Activated T-helper 2 cell treated with anti-CD3 and anti-CD28 coated beads, Interferon-gamma antibody, Interleukin-2, Interleukin-4, amounts not matched to agents 10 μg/mL and 5 μg/mL and 100 μg/mL, durations not matched to agents 14 hours and 24 hours and 36 hours (primary cell): ENCODE measurements around the gene TSHZ3. TPM values are rescaled to one million over a fixed set of nuclear protein-coding genes. Genes with fewer than 3 reads are reported as not detected.

Experiments used
- DNase-seq: peaks from one replicate; pipeline ENCODE4 v3.0.0; 2021; ENCODE audit warnings: low spot score
- H3K27ac Mint-ChIP-seq: one replicate; pipeline ENCODE4 v1.8.0; 2021; ENCODE audit warnings: mixed read lengths
- H3K27me3 Mint-ChIP-seq: one replicate; pipeline ENCODE4 v1.8.0; 2021; ENCODE audit warnings: low read depth, mixed read lengths
- H3K36me3 Mint-ChIP-seq: one replicate; pipeline ENCODE4 v1.8.0; 2021; ENCODE audit warnings: low read depth, mixed read lengths
- H3K4me1 Mint-ChIP-seq: one replicate; pipeline ENCODE4 v1.8.0; 2021; ENCODE audit warnings: low read depth, mixed read lengths
- H3K4me3 Mint-ChIP-seq: one replicate; pipeline ENCODE4 v1.8.0; 2021; ENCODE audit warnings: low read depth, mild to moderate bottlenecking, moderate library complexity, mixed read lengths
- H3K9me3 Mint-ChIP-seq: one replicate; pipeline ENCODE4 v1.8.0; 2021; ENCODE audit warnings: mixed read lengths
- intact Hi-C: fragments of 100-400 bp; cut with micrococcal nuclease; formaldehyde crosslinking; loops from one replicate; pipeline ENCODE4 v1.15.1; 2023
- total RNA-seq: library from RNA; stranded (reverse); gene quantifications from 2 replicates; pipeline ENCODE4 v1.2.3, GENCODE V29; 2022

TSHZ3 gene
- total RNA-seq, 1 donor from 2014 or later = 0.66 TPM

GRCh38 chr19:31280287-31281006 lies 68.8 kb downstream of the TSHZ3 start:
- H3K4me3 Mint-ChIP-seq = no peak overlapping the region
- DNase-seq = no peak
- no peaks in the 10 kb centered on the region for H3K4me1 Mint-ChIP-seq
- no peaks in the 10 kb centered on the region for H3K9me3 Mint-ChIP-seq
- intact Hi-C loops = no loop called here
- H3K27me3 Mint-ChIP-seq = no peaks in the 10 kb centered on the region
- no peaks in the 10 kb centered on the region for H3K36me3 Mint-ChIP-seq
- H3K27ac Mint-ChIP-seq = no peak overlapping the region

- intact Hi-C loops = no loop called here
- Mint-ChIP-seq H3K27ac (no peak overlapping the region), H3K4me1 (no peaks in the 10 kb centered on the region), H3K36me3 (no peaks in the 10 kb centered on the region), H3K27me3 (no peaks in the 10 kb centered on the region), H3K4me3 (no peak overlapping the region), H3K9me3 (no peaks in the 10 kb centered on the region)
- no peak for DNase-seq
Observed at GRCh38 chr19:31279436-31279765, 69.8 kb downstream of the TSHZ3 start.

- Mint-ChIP-seq H3K36me3 (no peaks in the 10 kb centered on the region), H3K9me3 (no peaks in the 10 kb centered on the region), H3K27me3 (no peaks in the 10 kb centered on the region), H3K27ac (no peak overlapping the region), H3K4me3 (no peak overlapping the region), H3K4me1 (no peaks in the 10 kb centered on the region)
- DNase-seq = no peak
- intact Hi-C loops = no loop called here
Observed at GRCh38 chr19:31278555-31279435, 70.4 kb downstream of the TSHZ3 start.

- no peaks in the 10 kb centered on the region for H3K36me3 Mint-ChIP-seq
- H3K4me3 Mint-ChIP-seq = no peak overlapping the region
- DNase-seq = no peak
- H3K9me3 Mint-ChIP-seq = no peaks in the 10 kb centered on the region
- intact Hi-C loops = no loop called here
- no peaks in the 10 kb centered on the region for H3K27me3 Mint-ChIP-seq
- no peak overlapping the region for H3K27ac Mint-ChIP-seq
- no peaks in the 10 kb centered on the region for H3K4me1 Mint-ChIP-seq
Observed at GRCh38 chr19:31277516-31277915, 71.7 kb downstream of the TSHZ3 start.

- no peaks in the 10 kb centered on the region for H3K4me1 Mint-ChIP-seq
- intact Hi-C loops = no loop called here
- DNase-seq = no peak
- H3K4me3 Mint-ChIP-seq = no peak overlapping the region
- no peaks in the 10 kb centered on the region for H3K36me3 Mint-ChIP-seq
- no peaks in the 10 kb centered on the region for H3K9me3 Mint-ChIP-seq
- H3K27ac Mint-ChIP-seq = no peak overlapping the region
- no peaks in the 10 kb centered on the region for H3K27me3 Mint-ChIP-seq
Observed at GRCh38 chr19:31276831-31277230, 72.4 kb downstream of the TSHZ3 start.

- Mint-ChIP-seq H3K27me3 (no peaks in the 10 kb centered on the region), H3K9me3 (no peaks in the 10 kb centered on the region), H3K4me3 (no peak overlapping the region), H3K4me1 (no peaks in the 10 kb centered on the region), H3K36me3 (no peaks in the 10 kb centered on the region), H3K27ac (no peak overlapping the region)
- intact Hi-C loops = no loop called here
- DNase-seq = no peak
Observed at GRCh38 chr19:31275068-31275334, 74.2 kb downstream of the TSHZ3 start.

- Mint-ChIP-seq H3K36me3 (no peaks in the 10 kb centered on the region), H3K9me3 (no peaks in the 10 kb centered on the region), H3K4me1 (no peaks in the 10 kb centered on the region), H3K27ac (no peak overlapping the region), H3K4me3 (no peak overlapping the region), H3K27me3 (no peaks in the 10 kb centered on the region)
- intact Hi-C loops = no loop called here
- no peak for DNase-seq
Observed at GRCh38 chr19:31274251-31275067, 74.8 kb downstream of the TSHZ3 start.

- DNase-seq = no peak
- Mint-ChIP-seq H3K27ac (no peak overlapping the region), H3K36me3 (no peaks in the 10 kb centered on the region), H3K27me3 (no peaks in the 10 kb centered on the region), H3K4me1 (no peaks in the 10 kb centered on the region), H3K9me3 (no peaks in the 10 kb centered on the region), H3K4me3 (no peak overlapping the region)
- intact Hi-C loops = no loop called here
Observed at GRCh38 chr19:31272583-31273106, 76.6 kb downstream of the TSHZ3 start.

GRCh38 chr19:31271306-31271911 lies 77.8 kb downstream of the TSHZ3 start:
- H3K4me3 Mint-ChIP-seq = no peak overlapping the region
- H3K27ac Mint-ChIP-seq = no peak overlapping the region
- H3K4me1 Mint-ChIP-seq = no peaks in the 10 kb centered on the region

GRCh38 chr19:31270897-31271296 lies 78.3 kb downstream of the TSHZ3 start:
- Mint-ChIP-seq H3K27ac (no peak overlapping the region), H3K36me3 (no peaks in the 10 kb centered on the region), H3K27me3 (no peaks in the 10 kb centered on the region), H3K4me1 (no peaks in the 10 kb centered on the region), H3K4me3 (no peak overlapping the region), H3K9me3 (no peaks in the 10 kb centered on the region)
- intact Hi-C loops = no loop called here
- DNase-seq = no peak

More at GRCh38 chr19:31271306-31271911, 77.8 kb downstream of the TSHZ3 start:
- no peaks in the 10 kb centered on the region for H3K36me3 Mint-ChIP-seq
- no peaks in the 10 kb centered on the region for H3K9me3 Mint-ChIP-seq
- DNase-seq = no peak
- H3K27me3 Mint-ChIP-seq = no peaks in the 10 kb centered on the region
- intact Hi-C loops = no loop called here

GRCh38 chr19:31269425-31270127 lies 79.7 kb downstream of the TSHZ3 start:
- no peak overlapping the region for H3K27ac Mint-ChIP-seq
- no peak for DNase-seq
- intact Hi-C loops = no loop called here
- H3K27me3 Mint-ChIP-seq = no peaks in the 10 kb centered on the region
- H3K4me1 Mint-ChIP-seq = no peaks in the 10 kb centered on the region
- H3K4me3 Mint-ChIP-seq = no peak overlapping the region
- H3K9me3 Mint-ChIP-seq = no peaks in the 10 kb centered on the region
- H3K36me3 Mint-ChIP-seq = no peaks in the 10 kb centered on the region

GRCh38 chr19:31268751-31269383 lies 80.4 kb downstream of the TSHZ3 start:
- no peaks in the 10 kb centered on the region for H3K27me3 Mint-ChIP-seq
- intact Hi-C loops = no loop called here
- no peaks in the 10 kb centered on the region for H3K36me3 Mint-ChIP-seq
- no peak for DNase-seq
- H3K27ac Mint-ChIP-seq = no peak overlapping the region
- H3K4me3 Mint-ChIP-seq = no peak overlapping the region
- H3K4me1 Mint-ChIP-seq = no peaks in the 10 kb centered on the region
- no peaks in the 10 kb centered on the region for H3K9me3 Mint-ChIP-seq
